WTC11 (cell line): Measurements from ENCODE around the gene FBXL14. TPM values are rescaled to one million over a fixed set of nuclear protein-coding genes. Genes with fewer than 3 reads are reported as not detected.

ENCODE experiments used
- ATAC-seq: fragments of 200-7000 bp; cut with Tn5 transposase; 2 replicates; pipeline ENCODE4 v1.10.0; 2021; ENCODE audit warnings: mild to moderate bottlenecking, moderate library complexity
- CTCF ChIA-PET: fragments of 300-600 bp; sonication (Branson Sonifier 250); formaldehyde crosslinking; loops from one replicate; lab custom pipeline; 2021; ENCODE audit warnings: antibody characterized with exemption; lab: Charles Lee
- POLR2A ChIA-PET: fragments of 350-600 bp; sonication (Branson Sonifier 250); formaldehyde crosslinking; loops from one replicate; lab custom pipeline; 2021; ENCODE audit warnings: antibody characterized with exemption; lab: Charles Lee
- DNase-seq: peaks from one replicate; pipeline ENCODE4 v3.0.0; 2021; ENCODE audit warnings: low spot score
- H3K27ac Mint-ChIP-seq: 2 replicates; pipeline ENCODE4 v1.8.0; 2021; ENCODE audit warnings: mixed read lengths
- H3K27me3 Mint-ChIP-seq: 2 replicates; pipeline ENCODE4 v1.8.0; 2021; ENCODE audit warnings: low read depth, mild to moderate bottlenecking, moderate library complexity, mixed read lengths
- H3K36me3 Mint-ChIP-seq: 2 replicates; pipeline ENCODE4 v1.8.0; 2021; ENCODE audit warnings: mixed read lengths
- H3K4me1 Mint-ChIP-seq: 2 replicates; pipeline ENCODE4 v1.8.0; 2022; ENCODE audit warnings: mixed read lengths
- H3K4me3 Mint-ChIP-seq: 2 replicates; pipeline ENCODE4 v1.8.0; 2021; ENCODE audit warnings: mild to moderate bottlenecking, moderate library complexity, mixed read lengths
- H3K9me3 Mint-ChIP-seq: 2 replicates; pipeline ENCODE4 v1.8.0; 2021; ENCODE audit warnings: mixed read lengths
- AFF4 ChIP-seq: sonication (generic); formaldehyde crosslinking; IDR thresholded peaks from 2 replicates; pipeline ENCODE4 v1.8.1; 2023; ENCODE audit warnings: mild to moderate bottlenecking, missing genetic modification reagents, borderline replicate concordance
- AR ChIP-seq: fragments of 250-450 bp; sonication (Bioruptor Pico); IDR thresholded peaks from 2 replicates; pipeline ENCODE4 v1.9.0; 2021; ENCODE audit warnings: mild to moderate bottlenecking
- ATF6 ChIP-seq: sonication (generic); formaldehyde crosslinking; IDR thresholded peaks from 2 replicates; pipeline ENCODE4 v1.8.1; 2023; ENCODE audit warnings: mild to moderate bottlenecking, missing genetic modification reagents
- CBFB ChIP-seq: sonication (generic); formaldehyde crosslinking; IDR thresholded peaks from 2 replicates; pipeline ENCODE4 v1.8.1; 2022; ENCODE audit warnings: mild to moderate bottlenecking, low read depth, missing genetic modification reagents
- CTCF ChIP-seq: fragments of 200-600 bp; IDR thresholded peaks from 2 replicates; pipeline ENCODE4 v1.8.0; 2022; ENCODE audit warnings: antibody characterized with exemption
- FOXK1 ChIP-seq: sonication (generic); formaldehyde crosslinking; IDR thresholded peaks from 2 replicates; pipeline ENCODE4 v1.8.0; 2022; ENCODE audit warnings: mild to moderate bottlenecking, moderate library complexity, missing genetic modification reagents
- JAZF1 ChIP-seq: fragments of 250-450 bp; sonication (Bioruptor Pico); IDR thresholded peaks from 2 replicates; pipeline ENCODE4 v1.9.0; 2021; ENCODE audit warnings: moderate library complexity, mild to moderate bottlenecking, inconsistent platforms
- NR1H2 ChIP-seq: sonication (generic); formaldehyde crosslinking; IDR thresholded peaks from 2 replicates; pipeline ENCODE4 v1.9.0; 2021; ENCODE audit warnings: mild to moderate bottlenecking, moderate library complexity, missing genetic modification reagents
- PRRX2 ChIP-seq: fragments of 250-450 bp; sonication (Bioruptor Pico); IDR thresholded peaks from 2 replicates; pipeline ENCODE4 v1.8.0; 2021; ENCODE audit warnings: mild to moderate bottlenecking
- SMAD4 ChIP-seq: sonication (generic); formaldehyde crosslinking; IDR thresholded peaks from 2 replicates; pipeline ENCODE4 v1.8.0; 2022; ENCODE audit warnings: mild to moderate bottlenecking, missing genetic modification reagents
- SOX15 ChIP-seq: fragments of 250-450 bp; sonication (Bioruptor Pico); IDR thresholded peaks from 2 replicates; pipeline ENCODE4 v1.9.0; 2021; ENCODE audit warnings: mild to moderate bottlenecking
- TCF7 ChIP-seq: sonication (generic); formaldehyde crosslinking; IDR thresholded peaks from 2 replicates; pipeline ENCODE4 v1.8.0; 2022; ENCODE audit warnings: mild to moderate bottlenecking, low read depth, missing genetic modification reagents, moderate library complexity
- TP53 ChIP-seq: sonication (generic); formaldehyde crosslinking; IDR thresholded peaks from 2 replicates; pipeline ENCODE4 v1.8.1; 2023; ENCODE audit warnings: mild to moderate bottlenecking, missing genetic modification reagents
- USF1 ChIP-seq: sonication (generic); formaldehyde crosslinking; IDR thresholded peaks from 2 replicates; pipeline ENCODE4 v1.8.0; 2022; ENCODE audit warnings: mild to moderate bottlenecking, missing genetic modification reagents
- ZBTB43 ChIP-seq: sonication (generic); formaldehyde crosslinking; IDR thresholded peaks from 2 replicates; pipeline ENCODE4 v1.8.1; 2023; ENCODE audit warnings: mild to moderate bottlenecking, missing genetic modification reagents
- ZNF317 ChIP-seq: sonication (generic); formaldehyde crosslinking; IDR thresholded peaks from 2 replicates; pipeline ENCODE4 v1.8.1; 2023; ENCODE audit warnings: low read depth, mild to moderate bottlenecking, moderate library complexity, missing genetic modification reagents, borderline replicate concordance
- ZNF396 ChIP-seq: fragments of 250-450 bp; sonication (Bioruptor Pico); IDR thresholded peaks from 2 replicates; pipeline ENCODE4 v1.8.0; 2021; ENCODE audit warnings: mild to moderate bottlenecking, moderate library complexity, borderline replicate concordance
- ZNF532 ChIP-seq: fragments of 250-450 bp; sonication (Bioruptor Pico); IDR thresholded peaks from 2 replicates; pipeline ENCODE4 v1.9.0; 2021; ENCODE audit warnings: mild to moderate bottlenecking, borderline replicate concordance
- total RNA-seq: library from RNA; stranded (reverse); gene quantifications from 3 replicates; pipeline ENCODE4 v1.2.3, GENCODE V29; 2021

FBXL14 gene
- total RNA-seq, 1 experiment from 2014 or later = 12.0 TPM

- TF ChIP-seq AFF4 (CRISPR knock-in tag) = no peak
Measured at GRCh38 chr12:1564067-1564466, 30.3 kb downstream of the FBXL14 start (continued).

GRCh38 chr12:1562813-1563407 is 31.5 kb downstream of the FBXL14 start:
- ATAC-seq (no peak), DNase-seq (no peak)
- H3K27me3 Mint-ChIP-seq = peaks cover 3% of the 10 kb centered on the region
- no peak overlapping the region for H3K27ac Mint-ChIP-seq
- CTCF ChIA-PET = interaction anchor here (1.3 kb wide), 1 partner anchor 445 kb away, joined by 4 read pairs; no protein-coding TSS in a partner anchor
- peaks cover 8% of the 10 kb centered on the region; the same call in 1 of the 2 replicates for H3K9me3 Mint-ChIP-seq
- peaks cover 18% of the 10 kb centered on the region for H3K4me1 Mint-ChIP-seq
- no peak overlapping the region for H3K4me3 Mint-ChIP-seq
- POLR2A ChIA-PET = interaction anchor here (0.6 kb wide), 1 partner anchor 329 kb away, joined by 4 read pairs; no protein-coding TSS in a partner anchor
- no peak for TF ChIP-seq ZNF532 (CRISPR knock-in tag)
- TF ChIP-seq ZBTB43 (CRISPR knock-in tag) = no peak
- no peak for TF ChIP-seq FOXK1 (CRISPR knock-in tag)
- TF ChIP-seq CBFB (CRISPR knock-in tag) = no peak
- no peak for TF ChIP-seq USF1 (CRISPR knock-in tag)
- no peak for TF ChIP-seq ATF6
- no peak for TF ChIP-seq PRRX2 (CRISPR knock-in tag)
- TF ChIP-seq CTCF = no peak
- no peak for TF ChIP-seq TCF7 (CRISPR knock-in tag)
- no peak for TF ChIP-seq AR (CRISPR knock-in tag)
- TF ChIP-seq JAZF1 = no peak
- TF ChIP-seq SOX15 = no peak
- TF ChIP-seq ZNF396 (CRISPR knock-in tag) = no peak
- no peak for TF ChIP-seq TP53
- no peak for TF ChIP-seq NR1H2
- TF ChIP-seq ZNF317 (CRISPR knock-in tag) = no peak
- no peak for TF ChIP-seq SMAD4 (CRISPR knock-in tag)
- H3K36me3 Mint-ChIP-seq = no peaks in the 10 kb centered on the region
